Adrenal gland (tissue), 5 donors: ENCODE results near the gene RHOBTB1.

Experiments
- POLR2A ChIP-seq, 2 donors: fragments of 450-650 bp; IDR thresholded peaks; one replicate each; pipeline ENCODE4 v1.6.1; 2017; ENCODE audit warnings: antibody characterized with exemption in 2 of 2, mild to moderate bottlenecking in 2 of 2, moderate library complexity in 1 of 2
- TF ChIP-seq, protein P1 (sequence below), 6 experiments: fragments of 450-650 bp in 4 of 6; fragments of 200-600 bp in 2 of 6; sonication (generic) in 1 of 6; IDR thresholded peaks; 1 replicate in 5 of 6; 2 replicates in 1 of 6; pipeline versions ENCODE4 v1.5.1 to v1.8.0; 2016 to 2021; ENCODE audit warnings: antibody characterized with exemption in 6 of 6, mild to moderate bottlenecking in 2 of 6, moderate library complexity in 1 of 6
- donor health status: DM: no; HTN: no; CAD: no.

DNA sequence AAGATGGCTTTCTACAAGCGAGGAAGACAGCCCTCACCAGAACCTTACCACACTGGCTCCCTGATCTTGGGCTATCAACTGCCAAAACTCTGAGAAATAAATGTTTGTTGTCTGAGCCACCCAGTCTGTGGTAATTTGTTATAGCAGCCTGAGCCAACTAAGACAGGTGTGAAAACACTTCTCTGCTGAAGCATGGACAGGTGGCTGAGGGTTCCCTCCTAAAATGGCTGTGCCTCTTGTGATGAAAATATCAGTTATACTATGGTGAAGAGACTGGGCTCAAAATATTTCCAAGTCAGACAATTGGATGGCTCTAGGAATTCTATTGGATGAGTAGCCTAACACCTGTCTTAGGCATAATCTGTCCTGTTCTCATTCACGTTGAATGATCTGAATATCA lies 87.6 kb downstream of the RHOBTB1 start:
- TF ChIP-seq, protein P1, sequence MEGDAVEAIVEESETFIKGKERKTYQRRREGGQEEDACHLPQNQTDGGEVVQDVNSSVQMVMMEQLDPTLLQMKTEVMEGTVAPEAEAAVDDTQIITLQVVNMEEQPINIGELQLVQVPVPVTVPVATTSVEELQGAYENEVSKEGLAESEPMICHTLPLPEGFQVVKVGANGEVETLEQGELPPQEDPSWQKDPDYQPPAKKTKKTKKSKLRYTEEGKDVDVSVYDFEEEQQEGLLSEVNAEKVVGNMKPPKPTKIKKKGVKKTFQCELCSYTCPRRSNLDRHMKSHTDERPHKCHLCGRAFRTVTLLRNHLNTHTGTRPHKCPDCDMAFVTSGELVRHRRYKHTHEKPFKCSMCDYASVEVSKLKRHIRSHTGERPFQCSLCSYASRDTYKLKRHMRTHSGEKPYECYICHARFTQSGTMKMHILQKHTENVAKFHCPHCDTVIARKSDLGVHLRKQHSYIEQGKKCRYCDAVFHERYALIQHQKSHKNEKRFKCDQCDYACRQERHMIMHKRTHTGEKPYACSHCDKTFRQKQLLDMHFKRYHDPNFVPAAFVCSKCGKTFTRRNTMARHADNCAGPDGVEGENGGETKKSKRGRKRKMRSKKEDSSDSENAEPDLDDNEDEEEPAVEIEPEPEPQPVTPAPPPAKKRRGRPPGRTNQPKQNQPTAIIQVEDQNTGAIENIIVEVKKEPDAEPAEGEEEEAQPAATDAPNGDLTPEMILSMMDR (IDR thresholded peaks at IDR 0.05) = no peak
- TF ChIP-seq POLR2A (IDR thresholded peaks at IDR 0.05) = no peak
